T-helper 1 cell treated with Interleukin-12 subunit alpha and Interleukin-12 subunit beta and Interleukin-4 antibody, amounts not matched to agents 30 μg/mL and 1 μg/mL, for 36 hours (primary cell): ENCODE data around the gene PIBF1.
"Not testable (repeated sequence)": the region's sequence is repeated elsewhere in the genome, so short reads cannot be mapped to it uniquely, and the experiment has no call there.

Experiments used
- H3K27ac Mint-ChIP-seq: one replicate; pipeline ENCODE4 v1.8.0; 2021; ENCODE audit warnings: mild to moderate bottlenecking, mixed read lengths
- H3K27me3 Mint-ChIP-seq: one replicate; pipeline ENCODE4 v1.8.0; 2021; ENCODE audit warnings: low read depth, mixed read lengths
- H3K36me3 Mint-ChIP-seq: one replicate; pipeline ENCODE4 v1.8.0; 2021; ENCODE audit warnings: low read depth, mixed read lengths
- H3K4me1 Mint-ChIP-seq: one replicate; pipeline ENCODE4 v1.8.0; 2021; ENCODE audit warnings: low read depth, mixed read lengths
- H3K4me3 Mint-ChIP-seq: one replicate; pipeline ENCODE4 v1.8.0; 2021; ENCODE audit warnings: mild to moderate bottlenecking, moderate library complexity, mixed read lengths
- H3K9me3 Mint-ChIP-seq: one replicate; pipeline ENCODE4 v1.8.0; 2021; ENCODE audit warnings: mixed read lengths

The PIBF1 gene

GRCh38 chr13:72798817-72799216, 16.9 kb downstream of the PIBF1 start:
- Mint-ChIP-seq H3K36me3 (peaks cover 36% of the 10 kb centered on the region), H3K9me3 (peaks cover 3% of the 10 kb centered on the region), H3K4me3 (no peak overlapping the region), H3K27me3 (no peaks in the 10 kb centered on the region), H3K4me1 (peaks cover 4% of the 10 kb centered on the region), H3K27ac (no peak overlapping the region)

- Mint-ChIP-seq H3K36me3 (peaks cover 34% of the 10 kb centered on the region), H3K27me3 (no peaks in the 10 kb centered on the region), H3K9me3 (peaks cover 4% of the 10 kb centered on the region), H3K4me3 (no peak overlapping the region), H3K27ac (no peak overlapping the region), H3K4me1 (no peaks in the 10 kb centered on the region)
Measured at GRCh38 chr13:72804301-72804700, 22.4 kb downstream of the PIBF1 start.

- H3K27ac Mint-ChIP-seq = no peak overlapping the region
- H3K4me1 Mint-ChIP-seq = no peaks in the 10 kb centered on the region
- no peak overlapping the region for H3K4me3 Mint-ChIP-seq
- H3K36me3 Mint-ChIP-seq = peaks cover 32% of the 10 kb centered on the region
- no peaks in the 10 kb centered on the region for H3K27me3 Mint-ChIP-seq
- peaks cover 4% of the 10 kb centered on the region for H3K9me3 Mint-ChIP-seq
Measured at GRCh38 chr13:72805676-72806346, 23.9 kb downstream of the PIBF1 start.

GRCh38 chr13:72806514-72806913, 24.6 kb downstream of the PIBF1 start:
- H3K27ac Mint-ChIP-seq, H3K4me3 Mint-ChIP-seq, H3K9me3 Mint-ChIP-seq, H3K27me3 Mint-ChIP-seq, H3K4me1 Mint-ChIP-seq: not testable (repeated sequence)
- peaks cover 29% of the 10 kb centered on the region for H3K36me3 Mint-ChIP-seq

- peaks cover 25% of the 10 kb centered on the region for H3K36me3 Mint-ChIP-seq
- no peak overlapping the region for H3K4me3 Mint-ChIP-seq
- H3K27me3 Mint-ChIP-seq = no peaks in the 10 kb centered on the region
- H3K4me1 Mint-ChIP-seq = no peaks in the 10 kb centered on the region
- H3K27ac Mint-ChIP-seq = no peak overlapping the region
- H3K9me3 Mint-ChIP-seq = peaks cover 4% of the 10 kb centered on the region
Measured at GRCh38 chr13:72808917-72809500, 27.1 kb downstream of the PIBF1 start.

GRCh38 chr13:72820156-72820897, 38.4 kb downstream of the PIBF1 start:
- Mint-ChIP-seq H3K27ac (no peak overlapping the region), H3K4me1 (peaks cover 3% of the 10 kb centered on the region), H3K4me3 (no peak overlapping the region), H3K27me3 (no peaks in the 10 kb centered on the region), H3K36me3 (peaks cover 24% of the 10 kb centered on the region), H3K9me3 (no peaks in the 10 kb centered on the region)

- Mint-ChIP-seq H3K36me3 (peaks cover 24% of the 10 kb centered on the region), H3K27ac (no peak overlapping the region), H3K4me1 (peaks cover 3% of the 10 kb centered on the region), H3K27me3 (no peaks in the 10 kb centered on the region), H3K4me3 (no peak overlapping the region), H3K9me3 (no peaks in the 10 kb centered on the region)
Measured at GRCh38 chr13:72820898-72821279, 39.0 kb downstream of the PIBF1 start.

- Mint-ChIP-seq H3K27me3 (no peaks in the 10 kb centered on the region), H3K27ac (no peak overlapping the region), H3K4me1 (peaks cover 4% of the 10 kb centered on the region), H3K9me3 (no peaks in the 10 kb centered on the region), H3K4me3 (no peak overlapping the region), H3K36me3 (peaks cover 30% of the 10 kb centered on the region)
Measured at GRCh38 chr13:72823081-72823480, 41.1 kb downstream of the PIBF1 start.

- peaks cover 32% of the 10 kb centered on the region for H3K36me3 Mint-ChIP-seq
- no peak overlapping the region for H3K27ac Mint-ChIP-seq
- peaks cover 4% of the 10 kb centered on the region for H3K4me1 Mint-ChIP-seq
- no peaks in the 10 kb centered on the region for H3K9me3 Mint-ChIP-seq
- no peak overlapping the region for H3K4me3 Mint-ChIP-seq
- no peaks in the 10 kb centered on the region for H3K27me3 Mint-ChIP-seq
Measured at GRCh38 chr13:72823724-72824123, 41.8 kb downstream of the PIBF1 start.

GRCh38 chr13:72834601-72835000, 52.7 kb downstream of the PIBF1 start:
- peaks cover 15% of the 10 kb centered on the region for H3K4me1 Mint-ChIP-seq
- no peaks in the 10 kb centered on the region for H3K27me3 Mint-ChIP-seq
- peaks cover 37% of the 10 kb centered on the region for H3K36me3 Mint-ChIP-seq
- H3K9me3 Mint-ChIP-seq = no peaks in the 10 kb centered on the region
- H3K4me3 Mint-ChIP-seq = no peak overlapping the region
- no peak overlapping the region for H3K27ac Mint-ChIP-seq

GRCh38 chr13:72839831-72840426, 58.0 kb downstream of the PIBF1 start:
- H3K27ac Mint-ChIP-seq = no peak overlapping the region
- no peaks in the 10 kb centered on the region for H3K9me3 Mint-ChIP-seq
- no peaks in the 10 kb centered on the region for H3K27me3 Mint-ChIP-seq
- no peak overlapping the region for H3K4me3 Mint-ChIP-seq
- no peaks in the 10 kb centered on the region for H3K4me1 Mint-ChIP-seq
- peaks cover 7% of the 10 kb centered on the region for H3K36me3 Mint-ChIP-seq

GRCh38 chr13:72842991-72843390, 61.1 kb downstream of the PIBF1 start:
- Mint-ChIP-seq H3K9me3 (no peaks in the 10 kb centered on the region), H3K27me3 (no peaks in the 10 kb centered on the region), H3K4me3 (no peak overlapping the region), H3K36me3 (peaks cover 30% of the 10 kb centered on the region), H3K4me1 (no peaks in the 10 kb centered on the region), H3K27ac (no peak overlapping the region)

GRCh38 chr13:72845148-72845547, 63.2 kb downstream of the PIBF1 start:
- H3K36me3 Mint-ChIP-seq = peaks cover 30% of the 10 kb centered on the region
- not testable (repeated sequence) for H3K4me3 Mint-ChIP-seq, H3K9me3 Mint-ChIP-seq, H3K27me3 Mint-ChIP-seq, H3K27ac Mint-ChIP-seq, H3K4me1 Mint-ChIP-seq

- peaks cover 33% of the 10 kb centered on the region for H3K36me3 Mint-ChIP-seq
- no peaks in the 10 kb centered on the region for H3K9me3 Mint-ChIP-seq
- H3K27me3 Mint-ChIP-seq = no peaks in the 10 kb centered on the region
- H3K4me3 Mint-ChIP-seq = no peak overlapping the region
- H3K4me1 Mint-ChIP-seq = peaks cover 3% of the 10 kb centered on the region
- H3K27ac Mint-ChIP-seq = no peak overlapping the region
Measured at GRCh38 chr13:72849571-72849970, 67.6 kb downstream of the PIBF1 start.
